Mesothelial cell of epicardium (in vitro differentiated cells): Measurements from ENCODE around the gene CRELD1. TPM values are rescaled to one million over a fixed set of nuclear protein-coding genes. Genes with fewer than 3 reads are reported as not detected.

Source experiments
- DNase-seq, 2 experiments: peaks; one replicate each; pipeline ENCODE4 v3.0.0; 2021; ENCODE audit warnings: low spot score in 2 of 2; ENCODE audit not compliant: unreplicated experiment in 2 of 2
- H3K27ac Mint-ChIP-seq: 2 replicates; pipeline ENCODE4 v1.8.0; 2021; ENCODE audit warnings: mixed read lengths
- H3K27me3 Mint-ChIP-seq: 2 replicates; pipeline ENCODE4 v1.8.0; 2021; ENCODE audit warnings: low read depth, mixed read lengths
- H3K36me3 Mint-ChIP-seq: 2 replicates; pipeline ENCODE4 v1.8.0; 2021; ENCODE audit warnings: mixed read lengths
- H3K4me1 Mint-ChIP-seq: 2 replicates; pipeline ENCODE4 v1.8.0; 2021; ENCODE audit warnings: mixed read lengths
- H3K4me3 Mint-ChIP-seq: 2 replicates; pipeline ENCODE4 v1.8.0; 2021; ENCODE audit warnings: mild to moderate bottlenecking, moderate library complexity, mixed read lengths
- H3K9me3 Mint-ChIP-seq: 2 replicates; pipeline ENCODE4 v1.8.0; 2021; ENCODE audit warnings: mixed read lengths
- total RNA-seq: library from RNA; stranded (reverse); gene quantifications from 3 replicates; pipeline ENCODE4 v1.2.1, GENCODE V29; 2021
- TF ChIP-seq, protein P1 (sequence below): fragments of 200-600 bp; sonication (generic); IDR thresholded peaks from one replicate; pipeline ENCODE4 v1.5.0; 2021; ENCODE audit warnings: antibody characterized with exemption; ENCODE audit not compliant: unreplicated experiment

The CRELD1 gene
- total RNA-seq, 1 donor from 2014 or later: 39.8 TPM

GRCh38 chr3:9946112-9947024, 12.7 kb downstream of the CRELD1 start:
- DNase-seq: peak; percentile 77 to 86
- H3K27ac Mint-ChIP-seq: peak overlapping the region; percentile 80
- H3K27me3 Mint-ChIP-seq: no peaks in the 10 kb centered on the region
- H3K9me3 Mint-ChIP-seq: no peaks in the 10 kb centered on the region
- peaks cover 5% of the 10 kb centered on the region for H3K4me1 Mint-ChIP-seq
- peaks cover 3% of the 10 kb centered on the region for H3K36me3 Mint-ChIP-seq
- TF ChIP-seq, protein P1, sequence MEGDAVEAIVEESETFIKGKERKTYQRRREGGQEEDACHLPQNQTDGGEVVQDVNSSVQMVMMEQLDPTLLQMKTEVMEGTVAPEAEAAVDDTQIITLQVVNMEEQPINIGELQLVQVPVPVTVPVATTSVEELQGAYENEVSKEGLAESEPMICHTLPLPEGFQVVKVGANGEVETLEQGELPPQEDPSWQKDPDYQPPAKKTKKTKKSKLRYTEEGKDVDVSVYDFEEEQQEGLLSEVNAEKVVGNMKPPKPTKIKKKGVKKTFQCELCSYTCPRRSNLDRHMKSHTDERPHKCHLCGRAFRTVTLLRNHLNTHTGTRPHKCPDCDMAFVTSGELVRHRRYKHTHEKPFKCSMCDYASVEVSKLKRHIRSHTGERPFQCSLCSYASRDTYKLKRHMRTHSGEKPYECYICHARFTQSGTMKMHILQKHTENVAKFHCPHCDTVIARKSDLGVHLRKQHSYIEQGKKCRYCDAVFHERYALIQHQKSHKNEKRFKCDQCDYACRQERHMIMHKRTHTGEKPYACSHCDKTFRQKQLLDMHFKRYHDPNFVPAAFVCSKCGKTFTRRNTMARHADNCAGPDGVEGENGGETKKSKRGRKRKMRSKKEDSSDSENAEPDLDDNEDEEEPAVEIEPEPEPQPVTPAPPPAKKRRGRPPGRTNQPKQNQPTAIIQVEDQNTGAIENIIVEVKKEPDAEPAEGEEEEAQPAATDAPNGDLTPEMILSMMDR: peak; percentile 45
- H3K4me3 Mint-ChIP-seq: peak overlapping the region; percentile 76

DNA sequence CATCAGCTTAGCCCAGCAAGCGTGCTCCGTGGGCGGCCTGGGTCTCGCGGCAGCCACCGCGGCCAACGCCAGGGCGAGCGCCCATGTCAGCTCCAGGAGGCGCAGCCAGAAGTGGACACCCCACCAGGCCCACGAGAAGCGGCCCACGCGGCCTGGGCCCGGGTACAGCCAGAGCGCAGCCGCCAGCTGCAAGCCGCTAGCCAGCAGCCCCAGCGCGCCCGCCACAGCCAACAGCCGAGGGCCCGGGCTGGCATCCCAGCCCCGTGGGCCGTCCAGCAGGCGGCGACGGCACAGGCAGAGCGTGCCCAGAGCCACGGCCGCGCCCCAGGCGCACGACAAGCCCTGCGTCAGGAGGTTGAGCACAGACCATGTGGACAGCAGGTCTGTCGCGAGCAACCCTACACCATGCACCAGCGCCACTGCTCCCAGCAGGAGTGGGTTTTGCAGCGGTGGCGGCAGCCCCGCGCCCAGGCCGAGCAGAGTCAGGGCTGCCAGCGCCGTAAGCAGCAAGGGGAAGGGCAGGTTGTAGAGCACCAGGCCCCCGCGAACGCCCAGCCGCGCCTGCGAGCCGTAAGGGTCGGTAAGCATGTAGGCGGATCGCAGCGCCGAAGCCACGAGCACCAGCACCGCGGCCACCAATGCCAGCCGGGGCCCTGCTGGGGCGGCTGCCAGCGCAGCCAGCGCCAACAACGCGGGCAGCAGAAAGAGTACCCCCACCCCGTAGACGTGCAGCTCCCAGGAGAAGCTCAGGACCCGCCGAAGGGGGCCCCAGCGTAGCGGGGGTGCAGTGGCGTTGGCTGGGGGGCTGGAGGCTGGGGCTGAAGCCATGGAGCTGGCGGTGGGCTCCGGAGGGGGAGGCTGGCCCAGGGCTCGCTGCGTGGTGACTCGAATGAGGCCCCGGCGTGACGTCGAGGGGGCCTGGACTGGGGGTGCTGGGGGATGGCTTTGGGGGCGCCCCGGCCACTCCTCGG, 13.7 kb downstream of the CRELD1 start:
- peaks cover 3% of the 10 kb centered on the region for H3K36me3 Mint-ChIP-seq
- H3K4me1 Mint-ChIP-seq: peaks cover 5% of the 10 kb centered on the region
- H3K9me3 Mint-ChIP-seq: no peaks in the 10 kb centered on the region
- TF ChIP-seq, protein P1: peak; percentile 20
- DNase-seq: peak in 1 of 2 experiments; percentile 71
- H3K27me3 Mint-ChIP-seq: no peaks in the 10 kb centered on the region
- no peak overlapping the region for H3K27ac Mint-ChIP-seq
- peak overlapping the region; percentile 76 for H3K4me3 Mint-ChIP-seq

DNA sequence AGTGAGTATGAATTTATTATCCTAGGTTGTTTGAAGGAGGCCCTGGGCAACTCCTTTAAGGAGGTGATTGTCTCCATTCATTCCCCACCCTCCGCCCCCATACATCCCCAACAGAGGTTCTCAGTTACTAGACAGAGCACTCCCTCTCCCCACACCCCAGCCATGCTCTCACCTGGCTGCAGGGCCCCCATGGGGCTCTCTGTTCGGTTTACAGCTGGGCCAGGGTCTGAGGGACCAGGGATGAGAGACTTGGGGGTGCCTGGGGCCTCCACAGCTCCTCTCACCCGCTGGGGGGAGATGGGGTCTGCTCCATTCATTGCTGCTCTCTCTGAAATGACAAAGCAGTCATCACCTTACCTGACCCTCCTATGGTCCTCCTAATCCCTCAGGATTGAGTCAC, 15.0 kb downstream of the CRELD1 start:
- TF ChIP-seq, protein P1: no peak
- H3K9me3 Mint-ChIP-seq: no peaks in the 10 kb centered on the region
- peak overlapping the region; percentile 36 for H3K4me3 Mint-ChIP-seq
- DNase-seq: no peak
- no peaks in the 10 kb centered on the region for H3K27me3 Mint-ChIP-seq
- peaks cover 5% of the 10 kb centered on the region for H3K4me1 Mint-ChIP-seq
- peaks cover 3% of the 10 kb centered on the region for H3K36me3 Mint-ChIP-seq
- H3K27ac Mint-ChIP-seq: no peak overlapping the region

GRCh38 chr3:9949115-9949514, 15.5 kb downstream of the CRELD1 start:
- Mint-ChIP-seq H3K36me3 (peaks cover under 1% of the 10 kb centered on the region), H3K27me3 (no peaks in the 10 kb centered on the region), H3K4me3 (no peak overlapping the region), H3K9me3 (no peaks in the 10 kb centered on the region), H3K27ac (no peak overlapping the region), H3K4me1 (peaks cover 5% of the 10 kb centered on the region)
- TF ChIP-seq, protein P1: no peak
- no peak for DNase-seq

DNA sequence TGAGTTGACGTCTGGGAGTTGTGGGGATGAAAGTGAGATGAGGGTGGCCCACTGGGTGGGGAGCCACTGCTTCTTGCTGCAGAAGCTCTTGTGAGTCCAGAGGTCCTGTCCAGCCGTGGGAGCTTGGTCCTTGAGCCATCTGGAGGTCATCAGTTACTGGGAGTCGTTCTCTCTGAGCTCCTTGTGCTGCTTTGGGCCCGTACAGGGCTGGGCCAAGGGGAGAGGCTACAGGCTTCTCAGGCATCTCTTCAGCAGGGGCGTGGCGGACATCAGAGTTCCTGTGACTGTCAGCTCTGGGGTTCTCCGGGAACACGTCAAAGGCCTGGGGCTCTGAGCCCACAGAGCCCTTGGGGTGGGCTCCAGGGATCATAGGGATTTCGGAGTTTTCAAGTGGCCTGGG, 16.0 kb downstream of the CRELD1 start:
- Mint-ChIP-seq H3K27ac (no peak overlapping the region), H3K4me3 (no peak overlapping the region), H3K9me3 (no peaks in the 10 kb centered on the region), H3K4me1 (peaks cover 8% of the 10 kb centered on the region), H3K27me3 (no peaks in the 10 kb centered on the region), H3K36me3 (no peaks in the 10 kb centered on the region)
- TF ChIP-seq, protein P1: no peak
- DNase-seq: no peak
